Ovary (tissue), 9 donors: ENCODE measurements around the gene COL18A1. TPM values are rescaled to one million over a fixed set of nuclear protein-coding genes. Genes with fewer than 3 reads are reported as not detected.

Source experiments
- DNase-seq, 5 donors: peaks; one replicate each; pipeline ENCODE4 v3.0.0-alpha.2; 2019 to 2020
- H3K27ac ChIP-seq, 2 donors: fragments of 200-600 bp; one replicate each; pipeline versions ENCODE4 v1.5.1 to v1.8.0; 2019 to 2022
- H3K27me3 ChIP-seq: fragments of 200-600 bp; one replicate; pipeline ENCODE4 v1.8.0; 2022
- H3K36me3 ChIP-seq: fragments of 200-600 bp; sonication (generic); one replicate; pipeline ENCODE4 v1.5.1; 2019
- H3K4me1 ChIP-seq: one replicate; pipeline ENCODE4 v1.8.1; 2013; ENCODE audit warnings: mild to moderate bottlenecking, moderate library complexity; ENCODE audit not compliant: insufficient read depth
- H3K4me3 ChIP-seq: fragments of 200-600 bp; sonication (generic); one replicate; pipeline ENCODE4 v1.5.1; 2017
- H3K9me3 ChIP-seq, 2 donors: fragments of 200-600 bp in 1 of 2; sonication (generic) in 1 of 2; one replicate each; pipeline versions ENCODE4 v1.5.1 to v1.8.1; 2013 to 2019; ENCODE audit warnings: mild to moderate bottlenecking in 1 of 2, moderate library complexity in 1 of 2
- CTCF ChIP-seq, 3 donors: fragments of 450-650 bp in 2 of 3; fragments of 200-600 bp in 1 of 3; IDR thresholded peaks; one replicate each; pipeline versions ENCODE4 v1.5.1 to v1.8.0; 2016 to 2022; ENCODE audit warnings: antibody characterized with exemption in 3 of 3, mild to moderate bottlenecking in 1 of 3
- EP300 ChIP-seq: sonication (generic); formaldehyde crosslinking; IDR thresholded peaks from one replicate; pipeline ENCODE4 v1.6.1; 2017; ENCODE audit warnings: antibody characterized with exemption
- POLR2A ChIP-seq: fragments of 450-650 bp; IDR thresholded peaks from one replicate; pipeline ENCODE4 v1.6.1; 2017; ENCODE audit warnings: antibody characterized with exemption, mild to moderate bottlenecking, moderate library complexity
- WGBS, 3 donors: extraction: QIAGEN DNeasy Blood & Tissue Kit in 1 of 3; methylation state at CpG; one replicate each; pipeline versions ENCODE4 v1.1.5 to v1.1.7; 2013 to 2017; 5-methylcytosine and 5-hydroxymethylcytosine counted together
- intact Hi-C, 4 donors: fragments of 100-400 bp; cut with DNase I; formaldehyde crosslinking; loops; one replicate each; pipeline versions ENCODE4 v1.11.0 to v1.15.1; 2022 to 2023
- polyA plus RNA-seq, 2 donors: library from polyadenylated mRNA; stranded (reverse); fragments of 200-250 nt in 1 of 2; fragments of 350-450 nt in 1 of 2; fragmentation: Illumina TruSeq in 1 of 2; extraction: RNeasy Lipid Tissue Mini Kit (QIAGEN cat#74804) in 1 of 2; gene quantifications; one replicate each; pipeline ENCODE4 v1.2.3, GENCODE V29; 2013 to 2014
- total RNA-seq, 7 donors: library from RNA; depleted of rRNA in 2 of 7; stranded (reverse); fragments of >200 nt in 2 of 7; fragmentation: NEBNext Ultra II Directional in 3 of 7; extraction: Animal tissue kit (Norgen Biotek cat#: 25700) in 3 of 7; gene quantifications; one replicate each; pipeline versions ENCODE4 v1.1.0 to v1.2.4, GENCODE V29; 2016 to 2023
- donor health status: DM: no; HTN: no; CAD: no; lungs with moderate emphysema.
- donor health status: DM: no; HTN: no; CAD: no.
- donor health status: Bipolar disorder and iron deficiency.
- donor health status: DM: yes; HTN: yes; CAD: no.
- donor health status: DM: no; HTN: no; CAD: no.
- donor health status: DM: yes; HTN: yes; CAD: no.

The COL18A1 gene
- total and polyA plus RNA-seq, 9 donors = 11.1 to 353 (median 268) TPM

DNA sequence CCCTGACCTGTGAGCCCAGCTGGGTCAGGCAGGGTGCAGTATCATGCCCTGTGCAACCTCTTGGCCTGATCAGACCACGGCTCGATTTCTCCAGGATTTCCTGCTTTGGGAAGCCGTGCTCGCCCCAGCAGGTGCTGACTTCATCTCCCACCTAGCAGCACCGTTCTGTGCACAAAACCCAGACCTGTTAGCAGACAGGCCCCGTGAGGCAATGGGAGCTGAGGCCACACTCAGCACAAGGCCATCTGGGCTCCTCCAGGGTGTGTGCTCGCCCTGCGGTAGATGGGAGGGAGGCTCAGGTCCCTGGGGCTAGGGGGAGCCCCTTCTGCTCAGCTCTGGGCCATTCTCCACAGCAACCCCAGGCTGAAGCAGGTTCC lies 107.6 kb downstream of the COL18A1 start:
- TF ChIP-seq CTCF (IDR thresholded peaks at IDR 0.05) (no peak), EP300 (no peak), POLR2A (no peak)
- Histone ChIP-seq H3K36me3 (no peaks in the 10 kb centered on the region), H3K27me3 (no peaks in the 10 kb centered on the region), H3K27ac (no peak overlapping the region), H3K4me3 (no peak overlapping the region), H3K9me3 (no peaks in the 10 kb centered on the region), H3K4me1 (no peaks in the 10 kb centered on the region)
- intact Hi-C loops = no loop called here
- peak in 2 of 5 donors; percentile 15 to 34 for DNase-seq
- 77 to 88% (median 78%) methylated on average over 8 of the region's 8 CpGs for WGBS, 3 donors

- intact Hi-C loops = no loop called here
- Histone ChIP-seq H3K27ac (no peak overlapping the region), H3K27me3 (no peaks in the 10 kb centered on the region), H3K4me1 (no peaks in the 10 kb centered on the region), H3K36me3 (no peaks in the 10 kb centered on the region), H3K9me3 (no peaks in the 10 kb centered on the region), H3K4me3 (no peak overlapping the region)
- DNase-seq = peak in 4 of 5 donors; percentile 8 to 38 (median 22)
- WGBS, 3 donors = 75 to 81% (median 79%) methylated on average over 18 to 19 of the region's 19 CpGs
- TF ChIP-seq EP300 (no peak), CTCF (IDR thresholded peaks at IDR 0.05) (no peak), POLR2A (no peak)
These were observed 108.2 kb downstream of the COL18A1 start for GRCh38 chr21:45513003-45513717.

GRCh38 chr21:45513741-45514310 lies 108.9 kb downstream of the COL18A1 start:
- Histone ChIP-seq H3K4me3 (no peak overlapping the region), H3K27ac (no peak overlapping the region), H3K4me1 (no peaks in the 10 kb centered on the region), H3K27me3 (no peaks in the 10 kb centered on the region), H3K9me3 (no peaks in the 10 kb centered on the region), H3K36me3 (no peaks in the 10 kb centered on the region)
- TF ChIP-seq EP300 = no peak
- TF ChIP-seq POLR2A = no peak
- no peak for TF ChIP-seq CTCF (IDR thresholded peaks at IDR 0.05)
- peak in 4 of 5 donors; percentile 6 to 34 (median 18) for DNase-seq
- intact Hi-C loops = no loop called here
- WGBS, 3 donors = 79 to 84% (median 80%) methylated on average over 11 of the region's 11 CpGs

DNA sequence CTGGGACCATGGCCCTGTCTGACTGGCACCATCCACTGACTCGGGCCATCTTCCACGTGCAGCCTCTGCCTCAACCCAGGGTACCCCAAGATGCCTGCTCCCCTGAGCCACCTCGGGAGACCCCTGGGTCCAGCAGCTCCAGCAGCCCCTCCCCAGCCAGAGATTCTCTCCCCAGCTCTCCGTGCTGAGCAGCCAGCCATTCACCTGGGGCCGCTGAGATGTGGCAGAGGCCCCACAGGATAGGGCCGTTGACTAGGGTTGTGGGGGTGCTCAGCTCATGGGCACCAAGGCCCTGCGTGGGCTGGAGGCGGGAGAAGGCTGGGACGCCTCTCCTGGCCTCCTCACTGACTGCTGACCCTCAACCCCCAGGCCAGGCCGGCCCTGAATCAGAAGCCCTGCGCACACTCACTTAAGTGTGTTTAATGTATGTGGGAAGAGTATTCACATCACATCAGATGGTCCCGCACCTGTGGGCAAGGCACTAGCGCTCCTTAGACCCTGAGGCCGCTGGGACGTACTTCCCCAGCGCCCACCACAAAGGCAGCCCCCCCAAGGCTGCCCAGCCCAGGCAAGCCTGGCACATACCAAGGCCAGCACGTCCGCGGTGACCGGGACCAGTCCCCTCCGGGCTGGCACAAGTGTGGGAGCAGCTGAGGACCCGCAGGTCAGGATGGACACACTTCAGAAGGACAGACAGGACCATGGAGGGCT lies 109.5 kb downstream of the COL18A1 start:
- Histone ChIP-seq H3K27ac (no peak overlapping the region), H3K4me3 (no peak overlapping the region), H3K27me3 (no peaks in the 10 kb centered on the region), H3K9me3 (no peaks in the 10 kb centered on the region), H3K36me3 (no peaks in the 10 kb centered on the region), H3K4me1 (no peaks in the 10 kb centered on the region)
- peak in 4 of 5 donors; percentile 10 to 32 (median 23) for DNase-seq
- intact Hi-C loops = no loop called here
- whole genome bisulfite sequencing, 3 donors = 80 to 84% (median 81%) methylated on average over 20 to 22 of the region's 22 CpGs
- TF ChIP-seq EP300 = no peak
- no peak for TF ChIP-seq CTCF (IDR thresholded peaks at IDR 0.05)
- TF ChIP-seq POLR2A = no peak
